SK-N-SH (cell line): Measurements from ENCODE around the gene DNAJC17.

Experiments used
- CTCF ChIP-seq: fragments of 200-600 bp; sonication (generic); IDR thresholded peaks from 2 replicates; pipeline ENCODE4 v1.6.1; 2017; ENCODE audit warnings: antibody characterized with exemption, mild to moderate bottlenecking, moderate library complexity
- EP300 ChIP-seq, 2 experiments: IDR thresholded peaks; 2 replicates each; pipeline versions ENCODE4 v1.4.0 to v1.6.1; 2012; ENCODE audit warnings: borderline replicate concordance in 1 of 2, low read depth in 1 of 2, low read length in 1 of 2
- FOSL2 ChIP-seq: IDR thresholded peaks from 2 replicates; pipeline ENCODE4 v1.4.0; 2012; ENCODE audit warnings: low read depth, mild to moderate bottlenecking, moderate library complexity, borderline replicate concordance
- NRF1 ChIP-seq: IDR thresholded peaks from 2 replicates; pipeline ENCODE4 v1.6.1; 2012; ENCODE audit warnings: low read depth, mild to moderate bottlenecking, low read length
- POLR2AphosphoS5 ChIP-seq: IDR thresholded peaks from 2 replicates; pipeline ENCODE4 v1.6.1; 2012; ENCODE audit warnings: low read depth, low read length
- RAD21 ChIP-seq: IDR thresholded peaks from 2 replicates; pipeline ENCODE4 v1.6.1; 2012; ENCODE audit warnings: mild to moderate bottlenecking, low read length
- RXRA ChIP-seq: IDR thresholded peaks from 2 replicates; pipeline ENCODE4 v1.4.0; 2012; ENCODE audit warnings: low read depth, mild to moderate bottlenecking, borderline replicate concordance
- SIN3A ChIP-seq: IDR thresholded peaks from 2 replicates; pipeline ENCODE4 v1.6.1; 2012; ENCODE audit warnings: low read depth, mild to moderate bottlenecking, low read length, moderate library complexity, borderline replicate concordance
- SMC3 ChIP-seq: IDR thresholded peaks from 2 replicates; pipeline ENCODE4 v1.6.1; 2012; ENCODE audit warnings: low read depth, low read length, improper control_type of control experiment
- YY1 ChIP-seq: IDR thresholded peaks from 2 replicates; pipeline ENCODE4 v1.4.0; 2012; ENCODE audit warnings: low read depth, mild to moderate bottlenecking

- TF ChIP-seq POLR2AphosphoS5 (no peak), SMC3 (no peak), CTCF (no peak), NRF1 (no peak), EP300 (IDR thresholded peaks at IDR 0.05; ENCODE audit: borderline replicate concordance in 1 of 2, low read depth in 1 of 2, low read length in 1 of 2) (no peak), SIN3A (no peak), RAD21 (no peak), RXRA (no peak), YY1 (no peak), FOSL2 (no peak)
Measured at GRCh38 chr15:40722354-40722753, 84.9 kb downstream of the DNAJC17 start.
